Esophagus squamous epithelium (tissue), 5 donors: ENCODE data around the gene PNN. TPM values are rescaled to one million over a fixed set of nuclear protein-coding genes. Genes with fewer than 3 reads are reported as not detected.
"Not testable (repeated sequence)": the region's sequence is repeated elsewhere in the genome, so short reads cannot be mapped to it uniquely, and the experiment has no call there.

ENCODE experiments used
- DNase-seq: peaks from one replicate; lab custom pipeline; 2025; lab: John Stamatoyannopoulos, UW
- H3K27ac ChIP-seq, 4 donors: fragments of 200-600 bp; sonication (generic); one replicate each; pipeline ENCODE4 v1.5.1; 2016 to 2019; ENCODE audit warnings: mild to moderate bottlenecking in 1 of 4
- H3K27me3 ChIP-seq, 4 donors: fragments of 200-600 bp; sonication (generic); 1 replicate in 3 of 4; 2 replicates in 1 of 4; pipeline versions ENCODE4 v1.5.1 to v1.6.0; 2017 to 2021; ENCODE audit warnings: antibody characterized with exemption in 1 of 4
- H3K36me3 ChIP-seq, 3 donors: fragments of 200-600 bp; sonication (generic); one replicate each; pipeline ENCODE4 v1.5.1; 2016 to 2019
- H3K4me1 ChIP-seq, 3 donors: fragments of 200-600 bp; sonication (generic); one replicate each; pipeline ENCODE4 v1.5.1; 2017 to 2019
- H3K4me3 ChIP-seq, 4 donors: fragments of 200-600 bp; sonication (generic); 1 replicate in 3 of 4; 2 replicates in 1 of 4; pipeline ENCODE4 v1.5.1; 2016 to 2019; ENCODE audit warnings: mild to moderate bottlenecking in 2 of 4, moderate library complexity in 1 of 4
- H3K9me3 ChIP-seq, 3 donors: fragments of 200-600 bp; sonication (generic); one replicate each; pipeline ENCODE4 v1.5.1; 2016 to 2019
- POLR2A ChIP-seq, 4 donors: fragments of 450-650 bp; IDR thresholded peaks; one replicate each; pipeline ENCODE4 v1.6.1; 2017; ENCODE audit warnings: antibody characterized with exemption in 4 of 4, mild to moderate bottlenecking in 4 of 4, moderate library complexity in 3 of 4
- WGBS, 2 donors: methylation state at CpG; one replicate each; pipeline ENCODE4 v1.1.5; 2018; 5-methylcytosine and 5-hydroxymethylcytosine counted together
- intact Hi-C: fragments of 100-400 bp; cut with DNase I; formaldehyde crosslinking; loops from one replicate; pipeline ENCODE4 v1.15.0; 2022
- total RNA-seq, 4 donors: library from RNA; depleted of rRNA; stranded (reverse); fragments of >200 nt; gene quantifications; one replicate each; pipeline ENCODE4 v1.1.0, GENCODE V29; 2016
- TF ChIP-seq, protein P1 (sequence below), 6 experiments: fragments of 450-650 bp in 4 of 6; fragments of 200-600 bp in 2 of 6; sonication (generic) in 2 of 6; IDR thresholded peaks; one replicate each; pipeline ENCODE4 v1.5.1; 2016 to 2019; ENCODE audit warnings: antibody characterized with exemption in 6 of 6, mild to moderate bottlenecking in 4 of 6, moderate library complexity in 4 of 6
- donor health status: DM: yes; HTN: yes; CAD: no.

Gene PNN
- total RNA-seq, 4 donors from 2014 or later: 16.7 to 43.9 (median 24.8) TPM

DNA sequence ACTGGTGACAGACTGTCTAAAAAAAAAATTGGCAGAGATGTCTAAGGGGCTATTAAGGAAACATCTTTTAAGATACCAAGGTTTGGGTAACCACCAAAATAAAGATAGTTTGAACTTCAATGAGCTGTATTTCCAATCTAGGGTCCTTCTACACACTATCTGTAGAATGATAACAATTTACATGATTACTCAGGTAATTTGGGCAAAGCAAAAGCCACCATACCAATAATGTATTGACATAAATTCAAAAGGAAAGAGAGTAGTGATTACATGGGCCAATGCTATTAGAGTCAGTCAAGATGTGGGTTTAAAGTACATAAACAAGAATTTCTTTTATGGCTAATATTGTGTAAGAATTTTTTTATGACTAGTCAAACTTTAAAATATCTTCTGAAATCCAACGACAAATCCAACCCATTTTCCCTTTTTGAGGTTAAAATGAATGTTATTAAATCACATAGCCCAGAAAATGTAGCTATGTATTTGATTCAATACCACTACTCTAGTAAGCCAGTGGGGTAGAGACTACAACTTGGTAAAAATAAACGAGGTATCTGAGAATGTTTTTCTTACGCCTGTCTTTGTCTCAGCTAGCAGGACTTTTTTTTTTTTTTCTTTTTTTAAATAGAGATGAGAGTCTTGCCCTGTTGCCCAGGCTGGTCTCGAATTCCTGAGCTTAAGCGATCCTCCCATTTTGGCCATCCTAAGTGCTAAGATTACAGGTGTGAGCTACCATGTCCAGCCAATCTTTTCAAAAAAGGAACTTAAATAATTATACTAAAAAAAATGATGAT is 10.4 kb downstream of the PNN start:
- no peaks in the 10 kb centered on the region for H3K9me3 ChIP-seq
- H3K27ac ChIP-seq: no peak overlapping the region
- DNase-seq: no peak
- intact Hi-C loops: no loop called here
- no peak overlapping the region for H3K4me3 ChIP-seq
- peaks cover 0 to 33% (median 3%) of the 10 kb centered on the region in 3 donors for H3K4me1 ChIP-seq
- H3K27me3 ChIP-seq: no peaks in the 10 kb centered on the region
- H3K36me3 ChIP-seq: peaks cover 6 to 48% (median 10%) of the 10 kb centered on the region in 3 donors
- no peak for TF ChIP-seq POLR2A (IDR thresholded peaks at IDR 0.05)
- TF ChIP-seq, protein P1, sequence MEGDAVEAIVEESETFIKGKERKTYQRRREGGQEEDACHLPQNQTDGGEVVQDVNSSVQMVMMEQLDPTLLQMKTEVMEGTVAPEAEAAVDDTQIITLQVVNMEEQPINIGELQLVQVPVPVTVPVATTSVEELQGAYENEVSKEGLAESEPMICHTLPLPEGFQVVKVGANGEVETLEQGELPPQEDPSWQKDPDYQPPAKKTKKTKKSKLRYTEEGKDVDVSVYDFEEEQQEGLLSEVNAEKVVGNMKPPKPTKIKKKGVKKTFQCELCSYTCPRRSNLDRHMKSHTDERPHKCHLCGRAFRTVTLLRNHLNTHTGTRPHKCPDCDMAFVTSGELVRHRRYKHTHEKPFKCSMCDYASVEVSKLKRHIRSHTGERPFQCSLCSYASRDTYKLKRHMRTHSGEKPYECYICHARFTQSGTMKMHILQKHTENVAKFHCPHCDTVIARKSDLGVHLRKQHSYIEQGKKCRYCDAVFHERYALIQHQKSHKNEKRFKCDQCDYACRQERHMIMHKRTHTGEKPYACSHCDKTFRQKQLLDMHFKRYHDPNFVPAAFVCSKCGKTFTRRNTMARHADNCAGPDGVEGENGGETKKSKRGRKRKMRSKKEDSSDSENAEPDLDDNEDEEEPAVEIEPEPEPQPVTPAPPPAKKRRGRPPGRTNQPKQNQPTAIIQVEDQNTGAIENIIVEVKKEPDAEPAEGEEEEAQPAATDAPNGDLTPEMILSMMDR (IDR thresholded peaks at IDR 0.05): no peak
- WGBS, 2 donors: 84 to 88% methylated on average over 5 of the region's 5 CpGs

DNA sequence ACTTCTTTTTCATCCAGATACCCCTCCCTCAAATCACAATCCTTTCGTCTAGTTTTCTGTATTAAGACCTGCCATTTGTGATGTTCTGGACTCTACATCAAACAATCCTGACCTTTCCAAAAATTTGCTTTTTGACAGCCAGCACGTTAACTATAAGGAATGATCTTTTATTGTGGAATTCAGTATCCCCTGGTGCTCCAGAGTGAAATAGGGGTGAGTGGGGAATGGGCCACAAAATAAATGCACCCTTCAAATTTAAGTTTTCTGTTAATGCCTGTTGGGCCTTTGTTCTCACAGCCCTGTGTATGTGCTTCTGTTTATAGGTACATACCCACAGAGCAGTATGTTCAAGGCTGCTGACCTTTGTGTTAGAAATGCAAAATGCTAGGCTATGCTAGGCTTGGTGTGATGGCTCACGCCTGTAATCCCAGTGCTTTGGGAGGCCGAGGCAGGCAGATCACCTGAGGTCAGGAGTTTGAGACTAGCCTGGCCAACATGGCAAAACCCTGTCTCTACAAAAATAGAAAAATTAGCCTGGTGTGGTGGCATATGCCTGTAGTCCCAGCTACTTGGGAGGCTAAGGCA is 12.0 kb downstream of the PNN start:
- DNase-seq: no peak
- H3K36me3 ChIP-seq: peaks cover 0 to 33% (median 0%) of the 10 kb centered on the region in 3 donors
- no peaks in the 10 kb centered on the region for H3K27me3 ChIP-seq
- TF ChIP-seq POLR2A (IDR thresholded peaks at IDR 0.05): no peak
- TF ChIP-seq, protein P1 (IDR thresholded peaks at IDR 0.05): no peak
- intact Hi-C loops: no loop called here
- no peak overlapping the region for H3K4me3 ChIP-seq
- H3K4me1 ChIP-seq: peaks cover 0 to 17% (median 3%) of the 10 kb centered on the region in 3 donors
- 73 to 90% methylated on average over 2 to 4 of the region's 4 CpGs for WGBS, 2 donors
- no peak overlapping the region for H3K27ac ChIP-seq
- no peaks in the 10 kb centered on the region for H3K9me3 ChIP-seq

DNA sequence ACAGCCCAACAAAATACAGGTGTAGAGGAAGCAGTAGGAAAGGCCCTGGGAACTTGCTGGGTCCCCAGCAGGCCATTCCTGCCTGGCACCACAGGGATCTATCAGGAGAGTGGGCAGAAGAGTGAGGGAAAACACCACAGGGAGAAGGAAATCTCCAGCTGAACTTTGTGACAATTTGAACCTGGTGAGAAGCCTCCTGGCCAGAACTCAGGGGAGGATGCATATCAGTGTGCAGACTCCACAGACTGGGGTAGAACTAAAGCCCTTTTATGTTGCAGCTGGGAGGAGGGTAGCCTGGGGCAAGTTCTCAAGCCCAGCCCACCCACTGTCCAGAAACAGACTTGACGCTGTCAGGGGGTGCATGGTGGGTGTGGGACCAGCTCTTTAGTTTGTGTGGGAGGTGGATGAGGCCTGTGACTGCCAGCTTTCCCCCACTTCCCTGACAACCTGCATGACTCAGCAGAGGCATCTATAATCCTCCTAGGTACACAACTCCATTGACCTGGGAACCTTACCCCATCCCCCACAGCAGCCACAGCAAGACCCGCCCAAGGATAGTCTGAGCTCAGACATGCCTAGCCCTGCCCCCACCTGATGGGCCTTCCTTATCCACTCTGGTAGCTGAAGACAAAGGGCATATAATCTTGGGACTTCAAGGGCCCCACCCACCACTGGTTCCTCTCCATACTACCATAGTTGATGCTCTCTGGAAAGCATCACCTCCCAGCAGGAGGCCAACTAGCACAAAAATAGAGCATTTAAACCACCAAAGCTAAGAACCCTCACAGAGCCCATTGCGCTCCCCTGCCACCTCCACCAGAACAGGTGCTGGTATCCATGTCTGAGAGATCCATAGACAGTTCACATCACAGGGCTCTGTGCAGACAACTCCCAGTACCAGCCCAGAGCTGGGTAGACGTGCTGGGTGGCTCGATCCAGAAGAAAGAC is 28.9 kb downstream of the PNN start:
- intact Hi-C loops: no loop called here
- TF ChIP-seq, protein P1 (IDR thresholded peaks at IDR 0.05): no peak
- no peak for TF ChIP-seq POLR2A (IDR thresholded peaks at IDR 0.05)
- no peak overlapping the region for H3K4me3 ChIP-seq
- 48 to 68% methylated on average over 4 to 5 of the region's 5 CpGs for WGBS, 2 donors
- peak overlapping the region; percentile 65 to 85 (median 79) for H3K27ac ChIP-seq
- H3K9me3 ChIP-seq: no peaks in the 10 kb centered on the region
- peaks cover 0 to 20% (median 12%) of the 10 kb centered on the region in 3 donors for H3K4me1 ChIP-seq
- no peaks in the 10 kb centered on the region for H3K36me3 ChIP-seq
- H3K27me3 ChIP-seq: no peaks in the 10 kb centered on the region
- no peak for DNase-seq

DNA sequence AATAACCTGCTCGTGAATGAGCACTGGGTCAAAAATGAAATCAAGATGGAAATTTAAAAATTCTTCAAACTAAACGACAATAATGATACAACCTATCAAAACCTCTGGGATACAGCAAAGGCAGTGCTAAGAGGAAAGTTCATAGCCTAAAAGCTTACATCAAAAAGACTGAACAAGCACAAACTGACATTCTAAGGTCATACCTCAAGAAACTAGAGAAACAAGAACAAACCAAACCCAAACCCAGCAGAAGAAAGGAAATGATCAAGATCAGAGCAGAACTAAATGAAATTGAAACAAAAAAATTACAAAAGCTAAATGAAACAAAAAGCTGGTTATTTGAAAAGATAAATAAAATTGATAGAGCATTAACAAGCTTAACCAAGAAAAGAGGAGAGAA is 32.4 kb downstream of the PNN start:
- WGBS, 2 donors: 71 to 84% methylated on average over 2 of the region's 2 CpGs
- H3K4me3 ChIP-seq, H3K27ac ChIP-seq, intact Hi-C loops, H3K9me3 ChIP-seq, H3K27me3 ChIP-seq, DNase-seq, H3K36me3 ChIP-seq: not testable (repeated sequence)
- H3K4me1 ChIP-seq: peaks cover 0 to 20% (median 12%) of the 10 kb centered on the region in 3 donors

DNA sequence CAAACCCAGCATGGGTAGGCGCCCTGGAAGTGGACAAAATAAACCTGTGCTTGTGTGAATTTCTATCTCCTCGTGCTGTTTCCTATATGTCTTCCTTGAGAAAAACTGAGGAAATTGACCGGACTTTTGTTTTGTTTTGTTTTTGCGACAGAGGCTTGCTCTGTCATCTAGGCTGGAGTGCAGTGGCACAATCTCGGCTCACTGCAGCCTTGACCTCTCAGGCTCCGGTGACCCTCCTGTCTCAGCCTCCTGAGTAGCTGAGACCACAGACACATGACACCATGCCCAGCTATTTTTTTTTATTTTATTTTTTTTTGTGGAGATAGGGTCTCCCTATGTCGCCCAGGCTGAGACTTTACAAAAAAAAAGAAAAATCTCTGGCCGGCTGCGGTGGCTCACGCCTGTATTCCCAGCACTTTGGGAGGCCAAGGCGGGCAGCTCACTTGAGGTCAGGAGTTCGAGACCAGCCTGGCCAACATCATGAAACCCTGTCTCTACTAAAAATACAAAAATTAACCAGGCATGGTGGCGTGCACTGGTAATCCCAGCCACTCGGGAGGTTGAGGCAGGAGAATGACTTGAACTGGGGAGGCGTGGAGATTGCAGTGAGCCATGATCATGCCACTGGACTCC is 36.2 kb downstream of the PNN start:
- H3K4me3 ChIP-seq: no peak overlapping the region
- TF ChIP-seq POLR2A (IDR thresholded peaks at IDR 0.05): no peak
- TF ChIP-seq, protein P1 (IDR thresholded peaks at IDR 0.05): no peak
- no peak for DNase-seq
- H3K27me3 ChIP-seq: no peaks in the 10 kb centered on the region
- H3K36me3 ChIP-seq: no peaks in the 10 kb centered on the region
- intact Hi-C loops: no loop called here
- WGBS, 2 donors: 85 to 91% methylated on average over 14 to 15 of the region's 15 CpGs
- H3K9me3 ChIP-seq: no peaks in the 10 kb centered on the region
- H3K4me1 ChIP-seq: no peaks in the 10 kb centered on the region
- no peak overlapping the region for H3K27ac ChIP-seq
